ENCODE measurements around the gene NXPH4.

NXPH4 gene

GRCh38 chr12:57233357-57234232, 17.0 kb downstream of the NXPH4 start:
- DNase-seq: no peak

- no peak for DNase-seq
Observed at GRCh38 chr12:57234233-57234570, 17.6 kb downstream of the NXPH4 start.

- no peak for DNase-seq
Observed at GRCh38 chr12:57234571-57235016, 18.0 kb downstream of the NXPH4 start.

GRCh38 chr12:57235017-57235727, 18.6 kb downstream of the NXPH4 start:
- DNase-seq: peak in 1 of 2 donors; percentile 28

GRCh38 chr12:57235728-57236131, 19.1 kb downstream of the NXPH4 start:
- DNase-seq: peak in 1 of 2 donors; percentile 16

GRCh38 chr12:57236201-57236924, 19.8 kb downstream of the NXPH4 start:
- peak in 1 of 2 donors; percentile 51 for DNase-seq

GRCh38 chr12:57236925-57237595, 20.5 kb downstream of the NXPH4 start:
- DNase-seq: peak in 1 of 2 donors; percentile 32

GRCh38 chr12:57237596-57237931, 21.0 kb downstream of the NXPH4 start:
- no peak for DNase-seq

GRCh38 chr12:57237932-57238853, 21.6 kb downstream of the NXPH4 start:
- DNase-seq: peak; percentile 44 to 54

- peak; percentile 92 to 93 for DNase-seq
Observed at GRCh38 chr12:57238854-57239554, 22.4 kb downstream of the NXPH4 start.

GRCh38 chr12:57239587-57240065, 23.0 kb downstream of the NXPH4 start:
- no peak for DNase-seq

GRCh38 chr12:57240066-57240921, 23.7 kb downstream of the NXPH4 start:
- DNase-seq: peak; percentile 77 to 79

- no peak for DNase-seq
Observed at GRCh38 chr12:57240926-57241401, 24.4 kb downstream of the NXPH4 start.

GRCh38 chr12:57241402-57242310, 25.1 kb downstream of the NXPH4 start:
- no peak for DNase-seq

- DNase-seq: no peak
Observed at GRCh38 chr12:57242329-57242690, 25.7 kb downstream of the NXPH4 start.

GRCh38 chr12:57242691-57243454, 26.3 kb downstream of the NXPH4 start:
- peak; percentile 78 to 82 for DNase-seq

- DNase-seq: peak; percentile 86 to 92
Observed at GRCh38 chr12:57243521-57244311, 27.1 kb downstream of the NXPH4 start.
